ENCODE data around the gene SUSD6.
"Not testable (repeated sequence)": the region's sequence is repeated elsewhere in the genome, so short reads cannot be mapped to it uniquely, and the experiment has no call there.

Gene SUSD6

GRCh38 chr14:69720912-69721311 lies 109.5 kb downstream of the SUSD6 start:
- H3K27ac Mint-ChIP-seq = no peak overlapping the region
- no peak for TF ChIP-seq CTCF (IDR thresholded peaks at IDR 0.05)
- peaks cover 22% of the 10 kb centered on the region for H3K27me3 Mint-ChIP-seq (ENCODE audit: low read depth, poor library complexity)
- no peaks in the 10 kb centered on the region for H3K9me3 Mint-ChIP-seq
- DNase-seq = no peak
- peaks cover 28% of the 10 kb centered on the region for H3K4me1 Mint-ChIP-seq
- H3K4me3 Mint-ChIP-seq = no peak overlapping the region
- H3K36me3 Mint-ChIP-seq (ENCODE audit: low read depth) = no peaks in the 10 kb centered on the region

- peak; percentile 96 for TF ChIP-seq CTCF (IDR thresholded peaks at IDR 0.05)
- H3K27me3 Mint-ChIP-seq (ENCODE audit: low read depth, poor library complexity) = peaks cover 45% of the 10 kb centered on the region
- H3K27ac Mint-ChIP-seq = no peak overlapping the region
- peak; percentile 91 for DNase-seq
- H3K9me3 Mint-ChIP-seq = no peaks in the 10 kb centered on the region
- H3K36me3 Mint-ChIP-seq (ENCODE audit: low read depth) = no peaks in the 10 kb centered on the region
- H3K4me1 Mint-ChIP-seq = peaks cover 13% of the 10 kb centered on the region
- peak overlapping the region; percentile 44 for H3K4me3 Mint-ChIP-seq
Measured at GRCh38 chr14:69726761-69727511, 115.5 kb downstream of the SUSD6 start.

- H3K27ac Mint-ChIP-seq = no peak overlapping the region
- no peak for DNase-seq
- TF ChIP-seq CTCF (IDR thresholded peaks at IDR 0.05) = no peak
- H3K9me3 Mint-ChIP-seq = no peaks in the 10 kb centered on the region
- no peaks in the 10 kb centered on the region for H3K36me3 Mint-ChIP-seq (ENCODE audit: low read depth)
- H3K27me3 Mint-ChIP-seq (ENCODE audit: low read depth, poor library complexity) = peaks cover 41% of the 10 kb centered on the region
- H3K4me3 Mint-ChIP-seq = no peak overlapping the region
- peaks cover 13% of the 10 kb centered on the region for H3K4me1 Mint-ChIP-seq
Measured at GRCh38 chr14:69727860-69728259, 116.5 kb downstream of the SUSD6 start.

- DNase-seq; H3K27ac Mint-ChIP-seq; H3K4me3 Mint-ChIP-seq; H3K36me3 Mint-ChIP-seq (ENCODE audit: low read depth); H3K9me3 Mint-ChIP-seq; H3K4me1 Mint-ChIP-seq: not testable (repeated sequence)
- H3K27me3 Mint-ChIP-seq (ENCODE audit: low read depth, poor library complexity) = peaks cover 26% of the 10 kb centered on the region
Measured at GRCh38 chr14:69731919-69732598, 120.7 kb downstream of the SUSD6 start.

- H3K27ac Mint-ChIP-seq, H3K4me1 Mint-ChIP-seq: not testable (repeated sequence)
Measured at GRCh38 chr14:69736405-69736804, 125.0 kb downstream of the SUSD6 start.

GRCh38 chr14:69741055-69741454 lies 129.7 kb downstream of the SUSD6 start:
- Mint-ChIP-seq H3K27ac (no peak overlapping the region), H3K27me3 (ENCODE audit: low read depth, poor library complexity) (peaks cover 5% of the 10 kb centered on the region), H3K4me3 (no peak overlapping the region), H3K36me3 (ENCODE audit: low read depth) (no peaks in the 10 kb centered on the region), H3K9me3 (peaks cover 59% of the 10 kb centered on the region), H3K4me1 (no peaks in the 10 kb centered on the region)
- TF ChIP-seq CTCF (IDR thresholded peaks at IDR 0.05) = no peak
- DNase-seq = no peak

More at GRCh38 chr14:69736405-69736804, 125.0 kb downstream of the SUSD6 start:
- peaks cover 13% of the 10 kb centered on the region for H3K27me3 Mint-ChIP-seq (ENCODE audit: low read depth, poor library complexity)
- not testable (repeated sequence) for DNase-seq; H3K36me3 Mint-ChIP-seq (ENCODE audit: low read depth); H3K4me3 Mint-ChIP-seq
- peaks cover 24% of the 10 kb centered on the region for H3K9me3 Mint-ChIP-seq
